ENCODE data around the gene CHRNA5.

DNA sequence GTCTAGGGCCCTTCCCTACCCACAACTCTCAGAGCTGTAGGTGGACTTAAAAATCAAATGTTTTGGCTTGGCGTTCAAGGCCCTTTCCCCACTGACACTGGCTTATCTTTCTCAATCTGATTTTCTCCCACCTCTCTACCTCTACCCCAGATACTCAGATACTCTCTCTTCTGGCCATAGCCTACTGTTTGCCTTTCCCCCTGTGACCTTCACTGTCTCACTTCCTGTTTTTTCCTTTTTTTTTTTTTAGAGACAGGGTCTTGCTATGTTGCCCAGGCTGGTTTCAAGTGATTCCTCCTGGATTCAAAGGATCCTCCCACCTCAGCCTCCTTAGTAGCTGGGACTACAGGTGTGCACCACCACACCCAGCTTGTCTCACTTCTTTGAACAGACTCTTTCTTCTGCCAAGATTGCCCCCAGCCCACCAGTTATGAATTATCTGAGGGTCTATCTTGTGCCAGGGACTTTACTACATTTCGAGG lies 71.1 kb downstream of the CHRNA5 start:
- TF ChIP-seq POLR2AphosphoS5 (IDR thresholded peaks at IDR 0.05; ENCODE audit: low read depth, low read length) (no peak), SIN3A (IDR thresholded peaks at IDR 0.05; ENCODE audit: borderline replicate concordance, insufficient read depth, low read length) (no peak)
